Fibroblast of villous mesenchyme (primary cell): Measurements from ENCODE around the gene WWC1. TPM values are rescaled to one million over a fixed set of nuclear protein-coding genes. Genes with fewer than 3 reads are reported as not detected.
"Not testable (repeated sequence)": the region's sequence is repeated elsewhere in the genome, so short reads cannot be mapped to it uniquely, and the experiment has no call there.

Experiments
- DNase-seq: peaks from one replicate; pipeline ENCODE4 v3.0.0-alpha.2; 2010; ENCODE audit warnings: low read depth
- H3K4me3 ChIP-seq: 2 replicates; pipeline ENCODE4 v1.5.1; 2011; ENCODE audit warnings: low read depth, mild to moderate bottlenecking, low read length
- total RNA-seq: library from RNA; depleted of rRNA; stranded (reverse); fragments of >200 nt; gene quantifications from 2 replicates; pipeline ENCODE4 v1.2.3, GENCODE V29; 2012
- TF ChIP-seq, protein P1 (sequence below): IDR thresholded peaks from 2 replicates; pipeline ENCODE4 v1.5.1; 2012; ENCODE audit warnings: low read depth, mild to moderate bottlenecking, low read length; ENCODE audit not compliant: insufficient read depth

Gene WWC1
- total RNA-seq, 1 donor: 2.2 TPM

GRCh38 chr5:168432903-168433302 is 141.5 kb downstream of the WWC1 start:
- TF ChIP-seq, protein P1, sequence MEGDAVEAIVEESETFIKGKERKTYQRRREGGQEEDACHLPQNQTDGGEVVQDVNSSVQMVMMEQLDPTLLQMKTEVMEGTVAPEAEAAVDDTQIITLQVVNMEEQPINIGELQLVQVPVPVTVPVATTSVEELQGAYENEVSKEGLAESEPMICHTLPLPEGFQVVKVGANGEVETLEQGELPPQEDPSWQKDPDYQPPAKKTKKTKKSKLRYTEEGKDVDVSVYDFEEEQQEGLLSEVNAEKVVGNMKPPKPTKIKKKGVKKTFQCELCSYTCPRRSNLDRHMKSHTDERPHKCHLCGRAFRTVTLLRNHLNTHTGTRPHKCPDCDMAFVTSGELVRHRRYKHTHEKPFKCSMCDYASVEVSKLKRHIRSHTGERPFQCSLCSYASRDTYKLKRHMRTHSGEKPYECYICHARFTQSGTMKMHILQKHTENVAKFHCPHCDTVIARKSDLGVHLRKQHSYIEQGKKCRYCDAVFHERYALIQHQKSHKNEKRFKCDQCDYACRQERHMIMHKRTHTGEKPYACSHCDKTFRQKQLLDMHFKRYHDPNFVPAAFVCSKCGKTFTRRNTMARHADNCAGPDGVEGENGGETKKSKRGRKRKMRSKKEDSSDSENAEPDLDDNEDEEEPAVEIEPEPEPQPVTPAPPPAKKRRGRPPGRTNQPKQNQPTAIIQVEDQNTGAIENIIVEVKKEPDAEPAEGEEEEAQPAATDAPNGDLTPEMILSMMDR: no peak
- DNase-seq: no peak
- no peak overlapping the region for H3K4me3 ChIP-seq

GRCh38 chr5:168434001-168434400 is 142.6 kb downstream of the WWC1 start:
- H3K4me3 ChIP-seq: no peak overlapping the region
- DNase-seq: peak; percentile 17
- TF ChIP-seq, protein P1: no peak

GRCh38 chr5:168434746-168435321 is 143.4 kb downstream of the WWC1 start:
- no peak for DNase-seq
- TF ChIP-seq, protein P1: no peak

GRCh38 chr5:168435340-168435739 is 143.9 kb downstream of the WWC1 start:
- not testable (repeated sequence) for H3K4me3 ChIP-seq, DNase-seq

More at GRCh38 chr5:168434746-168435321, 143.4 kb downstream of the WWC1 start:
- no peak overlapping the region for H3K4me3 ChIP-seq

DNA sequence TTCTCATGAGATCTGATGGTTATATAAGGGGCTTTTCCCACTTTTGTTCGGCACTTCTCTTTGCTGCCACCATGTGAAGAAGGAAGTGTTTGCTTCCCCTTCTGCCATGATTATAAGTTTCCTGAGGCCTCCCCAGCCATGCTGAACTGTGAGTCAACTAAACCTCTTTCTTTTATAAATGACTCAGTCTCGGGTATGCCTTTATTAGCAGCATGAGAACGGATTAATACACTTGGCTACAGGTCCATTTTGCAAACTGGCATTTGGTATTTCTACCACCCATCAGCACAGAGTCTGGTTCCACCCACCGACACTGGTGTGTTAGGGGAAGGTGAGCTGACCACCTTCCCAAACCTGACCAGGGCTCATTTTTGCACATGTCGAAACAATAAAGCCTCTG is 146.9 kb downstream of the WWC1 start:
- TF ChIP-seq, protein P1: no peak
- no peak overlapping the region for H3K4me3 ChIP-seq
- no peak for DNase-seq

DNA sequence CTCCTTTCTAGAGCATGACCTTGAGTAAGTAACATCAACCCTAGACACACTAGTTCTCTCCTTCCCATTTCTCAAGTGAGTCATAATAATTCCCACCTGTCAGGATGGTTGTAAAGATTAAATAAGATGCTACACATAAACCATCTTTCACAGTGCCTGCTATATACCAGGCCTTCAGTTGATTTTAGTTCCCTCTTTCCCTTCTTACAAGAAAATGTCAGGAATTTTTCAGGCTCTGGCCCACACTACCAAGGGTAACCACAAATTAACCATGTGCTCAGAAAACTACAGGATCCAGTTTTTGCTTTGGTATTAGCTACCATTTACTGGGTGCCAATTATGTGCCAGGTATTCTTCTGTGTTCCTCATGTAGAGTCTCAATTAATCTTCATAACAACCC is 152.1 kb downstream of the WWC1 start:
- TF ChIP-seq, protein P1: no peak
- peak; percentile 8 for DNase-seq
- H3K4me3 ChIP-seq: no peak overlapping the region

DNA sequence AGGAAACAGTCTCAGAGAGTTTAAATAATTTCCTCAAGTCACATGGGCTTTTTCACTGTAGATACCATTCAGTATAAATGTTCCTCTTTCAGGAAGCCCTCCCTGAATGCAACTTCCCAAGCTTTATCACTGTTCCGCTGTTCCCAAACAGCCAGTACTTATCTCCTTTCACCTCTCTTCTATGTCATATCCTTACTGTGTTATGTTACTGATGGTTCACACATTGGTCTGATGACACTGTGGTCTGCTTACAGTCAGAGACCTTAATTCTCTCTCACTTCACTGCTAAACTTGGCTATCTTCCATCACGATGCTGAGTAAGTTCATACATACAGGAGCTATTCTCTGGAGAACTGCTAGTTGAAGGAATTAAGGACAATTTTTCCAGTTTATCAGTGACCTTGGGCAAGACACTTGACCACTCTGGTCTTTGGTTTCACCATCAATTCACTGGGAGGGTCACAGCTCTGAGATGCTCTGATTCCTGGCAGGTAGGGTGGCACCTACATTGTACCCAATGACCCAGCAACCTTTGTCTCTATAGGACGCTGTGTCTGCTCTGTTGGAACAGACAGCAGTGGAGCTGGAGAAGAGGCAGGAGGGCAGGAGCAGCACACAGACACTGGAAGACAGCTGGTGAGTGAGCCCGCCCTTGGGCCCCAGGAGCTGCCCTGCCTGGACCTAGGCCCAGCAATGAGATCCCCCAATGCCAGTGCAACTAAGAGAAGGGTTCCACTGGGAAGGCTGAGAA is 152.7 kb downstream of the WWC1 start:
- H3K4me3 ChIP-seq: no peak overlapping the region
- DNase-seq: peak; percentile 18
- TF ChIP-seq, protein P1: no peak
